Activated T-cell treated with anti-CD3 and anti-CD28 coated beads for 4 hours (primary cell): ENCODE results near the gene VDAC2.

ENCODE experiments used
- DNase-seq: peaks from one replicate; pipeline ENCODE4 v3.0.0-alpha.2; 2020

The VDAC2 gene

GRCh38 chr10:75254739-75255138 lies 44.1 kb downstream of the VDAC2 start:
- DNase-seq: no peak

GRCh38 chr10:75260990-75261389 lies 50.4 kb downstream of the VDAC2 start:
- DNase-seq: no peak

GRCh38 chr10:75261813-75262705 lies 51.5 kb downstream of the VDAC2 start:
- DNase-seq: no peak

GRCh38 chr10:75263806-75264205 lies 53.2 kb downstream of the VDAC2 start:
- no peak for DNase-seq

- no peak for DNase-seq
Measured at GRCh38 chr10:75265856-75266255, 55.3 kb downstream of the VDAC2 start.

- no peak for DNase-seq
Measured at GRCh38 chr10:75266945-75267344, 56.3 kb downstream of the VDAC2 start.

- DNase-seq: no peak
Measured at GRCh38 chr10:75269605-75270004, 59.0 kb downstream of the VDAC2 start.

- DNase-seq: no peak
Measured at GRCh38 chr10:75272094-75272493, 61.5 kb downstream of the VDAC2 start.

- no peak for DNase-seq
Measured at GRCh38 chr10:75272896-75273295, 62.3 kb downstream of the VDAC2 start.

GRCh38 chr10:75276069-75276872 lies 65.7 kb downstream of the VDAC2 start:
- no peak for DNase-seq

- DNase-seq: no peak
Measured at GRCh38 chr10:75280236-75280635, 69.6 kb downstream of the VDAC2 start.
